ENCODE measurements around the gene ACACB. TPM values are rescaled to one million over a fixed set of nuclear protein-coding genes. Genes with fewer than 3 reads are reported as not detected.

ACACB gene
- total and polyA plus RNA-seq, 11 donors, result 29.9 to 176 (median 119) TPM

DNA sequence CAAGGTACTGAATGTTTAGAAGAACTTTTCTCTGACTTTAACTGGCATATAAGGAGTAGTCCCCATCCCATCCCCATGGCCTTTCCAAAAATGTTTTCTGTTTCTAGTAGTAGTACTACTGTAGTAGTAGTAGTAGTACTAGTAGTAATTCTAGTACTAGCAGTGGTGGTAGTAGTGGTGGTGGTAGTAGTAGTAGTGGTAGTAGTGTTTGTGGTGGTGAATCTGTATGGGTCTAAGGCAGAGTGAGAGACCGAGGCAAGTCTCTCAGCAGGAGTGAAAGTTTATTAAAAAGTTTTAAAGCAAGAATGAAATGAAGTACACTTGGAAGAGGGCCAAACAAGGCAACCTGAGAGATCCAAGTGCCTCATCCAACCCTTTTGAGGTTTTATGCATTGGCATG is 134.1 kb downstream of the ACACB start:
- DNase-seq (no peak), ATAC-seq (no peak)
- Histone ChIP-seq H3K4me1 (no peaks in the 10 kb centered on the region), H3K27ac (no peak overlapping the region), H3K4me3 (no peak overlapping the region), H3K27me3 (no peaks in the 10 kb centered on the region), H3K9me3 (peaks cover 0 to 17% (median 4%) of the 10 kb centered on the region in 12 donors), H3K36me3 (peaks cover 3 to 100% (median 97%) of the 10 kb centered on the region in 9 donors)
- intact Hi-C loops (cut with DNase I), result no loop called here
- WGBS, 4 donors, result 91 to 98% (median 95%) methylated on average over 1 of the region's 1 CpG
- TF ChIP-seq POLR2A (IDR thresholded peaks at IDR 0.05), result no peak
- TF ChIP-seq, protein P1, sequence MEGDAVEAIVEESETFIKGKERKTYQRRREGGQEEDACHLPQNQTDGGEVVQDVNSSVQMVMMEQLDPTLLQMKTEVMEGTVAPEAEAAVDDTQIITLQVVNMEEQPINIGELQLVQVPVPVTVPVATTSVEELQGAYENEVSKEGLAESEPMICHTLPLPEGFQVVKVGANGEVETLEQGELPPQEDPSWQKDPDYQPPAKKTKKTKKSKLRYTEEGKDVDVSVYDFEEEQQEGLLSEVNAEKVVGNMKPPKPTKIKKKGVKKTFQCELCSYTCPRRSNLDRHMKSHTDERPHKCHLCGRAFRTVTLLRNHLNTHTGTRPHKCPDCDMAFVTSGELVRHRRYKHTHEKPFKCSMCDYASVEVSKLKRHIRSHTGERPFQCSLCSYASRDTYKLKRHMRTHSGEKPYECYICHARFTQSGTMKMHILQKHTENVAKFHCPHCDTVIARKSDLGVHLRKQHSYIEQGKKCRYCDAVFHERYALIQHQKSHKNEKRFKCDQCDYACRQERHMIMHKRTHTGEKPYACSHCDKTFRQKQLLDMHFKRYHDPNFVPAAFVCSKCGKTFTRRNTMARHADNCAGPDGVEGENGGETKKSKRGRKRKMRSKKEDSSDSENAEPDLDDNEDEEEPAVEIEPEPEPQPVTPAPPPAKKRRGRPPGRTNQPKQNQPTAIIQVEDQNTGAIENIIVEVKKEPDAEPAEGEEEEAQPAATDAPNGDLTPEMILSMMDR (IDR thresholded peaks at IDR 0.05), result no peak

GRCh38 chr12:109252799-109253198 is 136.4 kb downstream of the ACACB start:
- Histone ChIP-seq H3K4me3 (no peak overlapping the region), H3K9me3 (peaks cover 0 to 17% (median 4%) of the 10 kb centered on the region in 12 donors), H3K27me3 (no peaks in the 10 kb centered on the region), H3K36me3 (peaks cover 3 to 100% (median 96%) of the 10 kb centered on the region in 9 donors), H3K27ac (no peak overlapping the region), H3K4me1 (no peaks in the 10 kb centered on the region)
- no peak for TF ChIP-seq POLR2A (IDR thresholded peaks at IDR 0.05)
- TF ChIP-seq, protein P1 (IDR thresholded peaks at IDR 0.05), result no peak
- intact Hi-C loops (cut with DNase I), result no loop called here
- ATAC-seq, result no peak
- no peak for DNase-seq
- 87 to 94% (median 92%) methylated on average over 3 to 4 of the region's 4 CpGs for WGBS, 4 donors

DNA sequence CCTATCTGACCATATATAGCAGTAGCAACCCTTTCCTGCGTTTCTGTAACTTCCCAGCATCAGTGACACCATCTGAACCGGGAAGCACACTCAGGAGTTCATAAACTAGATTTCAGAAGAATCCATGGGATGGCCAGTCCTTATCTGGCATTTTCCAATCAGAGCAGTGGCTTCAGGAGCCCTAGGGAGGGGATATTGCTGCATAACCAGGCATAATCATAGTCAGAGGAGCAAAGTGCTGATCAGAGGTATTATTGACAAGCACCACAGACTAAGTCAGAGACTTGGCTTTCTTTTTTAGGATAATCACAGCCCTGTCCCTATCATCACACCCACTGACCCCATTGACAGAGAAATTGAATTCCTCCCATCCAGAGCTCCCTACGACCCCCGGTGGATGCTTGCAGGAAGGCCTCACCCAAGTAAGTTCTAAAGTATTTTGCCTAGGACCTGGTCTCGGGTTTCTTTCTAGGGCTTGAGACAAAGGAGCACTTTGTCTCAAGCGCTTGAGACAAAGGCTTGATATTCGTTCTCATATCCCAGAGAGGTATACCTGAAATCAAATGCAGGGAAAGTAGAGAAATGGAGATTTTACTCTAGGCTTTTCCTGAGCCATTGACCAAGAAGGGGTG is 137.6 kb downstream of the ACACB start:
- no peak overlapping the region for H3K27ac ChIP-seq
- intact Hi-C loops (cut with DNase I), result no loop called here
- DNase-seq, result no peak
- no peak for ATAC-seq
- WGBS, 4 donors, result 96 to 99% (median 97%) methylated on average over 7 of the region's 7 CpGs
- peaks cover 3 to 100% (median 98%) of the 10 kb centered on the region in 9 donors for H3K36me3 ChIP-seq
- H3K9me3 ChIP-seq, result peaks cover 0 to 17% (median 4%) of the 10 kb centered on the region in 12 donors
- H3K4me1 ChIP-seq, result no peaks in the 10 kb centered on the region
- no peak for TF ChIP-seq POLR2A (IDR thresholded peaks at IDR 0.05)
- TF ChIP-seq, protein P1 (IDR thresholded peaks at IDR 0.05), result no peak
- no peak overlapping the region for H3K4me3 ChIP-seq
- H3K27me3 ChIP-seq, result no peaks in the 10 kb centered on the region

GRCh38 chr12:109255377-109255776 is 139.0 kb downstream of the ACACB start:
- WGBS, 4 donors, result 65 to 81% (median 72%) methylated on average over 5 of the region's 5 CpGs
- Histone ChIP-seq H3K36me3 (peaks cover 3 to 100% (median 98%) of the 10 kb centered on the region in 9 donors), H3K27me3 (no peaks in the 10 kb centered on the region), H3K27ac (no peak overlapping the region), H3K9me3 (peaks cover 0 to 17% (median 4%) of the 10 kb centered on the region in 12 donors), H3K4me1 (no peaks in the 10 kb centered on the region), H3K4me3 (no peak overlapping the region)
- no peak for DNase-seq
- no peak for ATAC-seq
- intact Hi-C loops (cut with DNase I), result no loop called here
- TF ChIP-seq, protein P1 (IDR thresholded peaks at IDR 0.05), result no peak
- TF ChIP-seq POLR2A (IDR thresholded peaks at IDR 0.05), result no peak

All from heart left ventricle (tissue), 16 donors.